SH-SY5Y (cell line): ENCODE data around the gene TNFRSF1B.

Experiments
- GATA2 ChIP-seq: IDR thresholded peaks from 2 replicates; pipeline ENCODE4 v1.6.1; 2011; ENCODE audit warnings: mild to moderate bottlenecking, low read depth, low read length
- GATA3 ChIP-seq: IDR thresholded peaks from 2 replicates; pipeline ENCODE4 v1.6.1; 2011; ENCODE audit warnings: low read depth, mild to moderate bottlenecking, low read length, moderate library complexity

TNFRSF1B gene

DNA sequence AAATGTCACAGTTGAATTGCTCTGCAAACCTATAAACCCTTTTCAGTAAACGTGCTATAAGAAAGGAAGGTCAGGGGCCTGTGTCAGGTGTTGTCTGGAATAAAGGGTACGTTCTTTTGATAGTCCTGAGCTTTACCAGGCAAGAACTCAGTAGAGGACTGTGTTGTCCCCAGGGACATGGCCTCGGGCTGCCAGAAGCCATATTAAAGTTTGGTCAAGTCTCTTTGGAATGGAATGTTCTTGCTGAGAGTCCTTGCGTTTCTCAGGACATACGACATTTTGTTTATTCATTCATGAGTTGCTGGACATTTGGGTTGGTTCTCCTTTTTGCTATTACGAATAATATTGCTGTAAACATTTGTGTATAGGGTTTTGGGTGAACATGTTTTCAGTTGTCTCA is 79.8 kb downstream of the TNFRSF1B start:
- TF ChIP-seq GATA3 (no peak), GATA2 (no peak)

GRCh38 chr1:12249181-12249580 is 82.4 kb downstream of the TNFRSF1B start:
- TF ChIP-seq GATA3 (no peak), GATA2 (no peak)

- TF ChIP-seq GATA3: no peak
- no peak for TF ChIP-seq GATA2
Measured at GRCh38 chr1:12249748-12250147, 83.0 kb downstream of the TNFRSF1B start.

- TF ChIP-seq GATA3: no peak
- no peak for TF ChIP-seq GATA2
Measured at GRCh38 chr1:12251442-12251841, 84.7 kb downstream of the TNFRSF1B start.

DNA sequence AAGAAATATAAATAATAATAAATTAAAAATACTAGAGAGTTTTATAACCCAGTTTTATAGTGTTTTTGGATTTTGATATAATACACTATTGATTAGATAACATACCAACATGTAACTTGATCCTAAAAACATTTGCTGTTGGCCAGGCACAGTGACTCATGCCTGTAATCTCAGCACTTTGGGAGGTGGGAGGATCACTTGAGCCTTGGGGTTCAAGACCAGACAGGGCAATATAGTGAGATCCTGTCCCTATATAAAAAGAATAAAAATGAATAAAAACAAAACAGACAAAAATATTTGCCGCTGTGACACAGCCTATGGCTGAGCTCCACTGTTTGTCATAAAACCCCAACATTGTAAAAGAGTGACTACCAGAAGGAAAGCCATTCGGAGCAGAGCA is 89.1 kb downstream of the TNFRSF1B start:
- TF ChIP-seq GATA3 (no peak), GATA2 (no peak)

- TF ChIP-seq GATA2: no peak
- no peak for TF ChIP-seq GATA3
Measured at GRCh38 chr1:12258272-12258671, 91.5 kb downstream of the TNFRSF1B start.
